Suprapubic skin (tissue), 4 donors: ENCODE data around the gene RAB40B. TPM values are rescaled to one million over a fixed set of nuclear protein-coding genes. Genes with fewer than 3 reads are reported as not detected.

ENCODE experiments used
- DNase-seq, 2 donors: peaks; one replicate each; pipeline ENCODE4 v3.0.0-alpha.2; 2019; ENCODE audit warnings: low spot score in 2 of 2
- H3K27ac ChIP-seq: fragments of 200-600 bp; sonication (generic); one replicate; pipeline ENCODE4 v1.5.1; 2019
- H3K27me3 ChIP-seq: fragments of 200-600 bp; sonication (generic); one replicate; pipeline ENCODE4 v1.5.1; 2019
- H3K36me3 ChIP-seq: fragments of 200-600 bp; sonication (generic); one replicate; pipeline ENCODE4 v1.5.1; 2019
- H3K4me1 ChIP-seq: fragments of 200-600 bp; sonication (generic); one replicate; pipeline ENCODE4 v1.5.1; 2019
- H3K4me3 ChIP-seq: fragments of 200-600 bp; sonication (generic); one replicate; pipeline ENCODE4 v1.5.1; 2019; ENCODE audit warnings: mild to moderate bottlenecking
- H3K9me3 ChIP-seq: fragments of 200-600 bp; sonication (generic); one replicate; pipeline ENCODE4 v1.5.1; 2019
- EP300 ChIP-seq: sonication (generic); formaldehyde crosslinking; IDR thresholded peaks from one replicate; pipeline ENCODE4 v1.6.1; 2017; ENCODE audit warnings: antibody characterized with exemption
- POLR2A ChIP-seq, 2 donors: fragments of 450-650 bp; IDR thresholded peaks; one replicate each; pipeline ENCODE4 v1.6.1; 2017; ENCODE audit warnings: antibody characterized with exemption in 2 of 2, mild to moderate bottlenecking in 2 of 2, moderate library complexity in 2 of 2
- POLR2AphosphoS5 ChIP-seq, 3 donors: sonication (generic); formaldehyde crosslinking; IDR thresholded peaks; one replicate each; pipeline ENCODE4 v1.6.1; 2017; ENCODE audit warnings: antibody characterized with exemption in 3 of 3
- WGBS: methylation state at CpG from one replicate; pipeline ENCODE4 v1.1.5; 2018; 5-methylcytosine and 5-hydroxymethylcytosine counted together
- total RNA-seq, 4 donors: library from RNA; depleted of rRNA; stranded (reverse); fragments of >200 nt; gene quantifications; one replicate each; pipeline ENCODE4 v1.1.0, GENCODE V29; 2016
- TF ChIP-seq, protein P1 (sequence below), 2 donors: fragments of 200-600 bp in 1 of 2; fragments of 450-650 bp in 1 of 2; sonication (generic) in 1 of 2; IDR thresholded peaks; one replicate each; pipeline ENCODE4 v1.5.1; 2016 to 2019; ENCODE audit warnings: antibody characterized with exemption in 2 of 2, mild to moderate bottlenecking in 1 of 2, moderate library complexity in 1 of 2

The RAB40B gene
- total RNA-seq, 4 donors from 2014 or later = 15.9 to 24.3 (median 21.6) TPM

DNA sequence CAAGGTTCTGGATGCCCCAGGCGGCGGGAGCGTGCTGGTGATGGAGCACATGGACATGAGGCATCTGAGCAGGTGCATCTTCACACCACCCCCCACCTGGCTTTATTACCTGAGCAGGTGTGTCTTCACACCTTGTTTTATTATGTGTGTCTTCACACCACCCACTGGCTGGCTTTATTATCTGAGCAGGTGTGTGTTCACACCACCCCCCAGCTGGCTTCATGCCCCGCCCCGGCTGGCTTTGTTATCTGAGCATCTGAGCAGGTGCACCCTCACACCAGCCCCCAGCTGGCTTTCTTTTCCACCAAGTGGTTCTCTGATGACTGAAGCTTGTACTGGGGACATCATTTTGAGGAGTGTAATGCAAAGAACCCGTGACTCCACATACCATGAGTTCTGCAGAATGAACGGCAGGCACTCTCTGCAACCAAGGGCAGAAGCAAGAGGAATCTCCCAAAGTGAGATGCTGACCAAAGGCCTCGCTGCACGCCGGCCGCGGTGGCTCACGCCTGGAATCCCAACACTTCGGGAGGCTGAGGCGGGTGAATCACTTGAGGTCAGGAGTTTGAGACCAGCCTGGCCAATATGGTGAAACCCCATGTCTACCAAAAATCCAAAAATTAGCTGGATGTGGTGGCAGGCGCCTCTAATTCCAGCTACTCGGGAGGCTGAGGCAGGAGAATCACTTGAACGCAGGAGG lies 20.6 kb upstream of the RAB40B start:
- Histone ChIP-seq H3K9me3 (no peaks in the 10 kb centered on the region), H3K4me3 (no peak overlapping the region), H3K27me3 (no peaks in the 10 kb centered on the region), H3K4me1 (peaks cover 20% of the 10 kb centered on the region), H3K36me3 (peaks cover 50% of the 10 kb centered on the region), H3K27ac (no peak overlapping the region)
- WGBS = 97% methylated on average over 13 of the region's 18 CpGs
- peak in 1 of 2 donors; percentile 60 for DNase-seq
- TF ChIP-seq, protein P1, sequence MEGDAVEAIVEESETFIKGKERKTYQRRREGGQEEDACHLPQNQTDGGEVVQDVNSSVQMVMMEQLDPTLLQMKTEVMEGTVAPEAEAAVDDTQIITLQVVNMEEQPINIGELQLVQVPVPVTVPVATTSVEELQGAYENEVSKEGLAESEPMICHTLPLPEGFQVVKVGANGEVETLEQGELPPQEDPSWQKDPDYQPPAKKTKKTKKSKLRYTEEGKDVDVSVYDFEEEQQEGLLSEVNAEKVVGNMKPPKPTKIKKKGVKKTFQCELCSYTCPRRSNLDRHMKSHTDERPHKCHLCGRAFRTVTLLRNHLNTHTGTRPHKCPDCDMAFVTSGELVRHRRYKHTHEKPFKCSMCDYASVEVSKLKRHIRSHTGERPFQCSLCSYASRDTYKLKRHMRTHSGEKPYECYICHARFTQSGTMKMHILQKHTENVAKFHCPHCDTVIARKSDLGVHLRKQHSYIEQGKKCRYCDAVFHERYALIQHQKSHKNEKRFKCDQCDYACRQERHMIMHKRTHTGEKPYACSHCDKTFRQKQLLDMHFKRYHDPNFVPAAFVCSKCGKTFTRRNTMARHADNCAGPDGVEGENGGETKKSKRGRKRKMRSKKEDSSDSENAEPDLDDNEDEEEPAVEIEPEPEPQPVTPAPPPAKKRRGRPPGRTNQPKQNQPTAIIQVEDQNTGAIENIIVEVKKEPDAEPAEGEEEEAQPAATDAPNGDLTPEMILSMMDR (IDR thresholded peaks at IDR 0.05) = no peak
- TF ChIP-seq POLR2A (IDR thresholded peaks at IDR 0.05) (no peak), EP300 (no peak), POLR2AphosphoS5 (IDR thresholded peaks at IDR 0.05) (no peak)

DNA sequence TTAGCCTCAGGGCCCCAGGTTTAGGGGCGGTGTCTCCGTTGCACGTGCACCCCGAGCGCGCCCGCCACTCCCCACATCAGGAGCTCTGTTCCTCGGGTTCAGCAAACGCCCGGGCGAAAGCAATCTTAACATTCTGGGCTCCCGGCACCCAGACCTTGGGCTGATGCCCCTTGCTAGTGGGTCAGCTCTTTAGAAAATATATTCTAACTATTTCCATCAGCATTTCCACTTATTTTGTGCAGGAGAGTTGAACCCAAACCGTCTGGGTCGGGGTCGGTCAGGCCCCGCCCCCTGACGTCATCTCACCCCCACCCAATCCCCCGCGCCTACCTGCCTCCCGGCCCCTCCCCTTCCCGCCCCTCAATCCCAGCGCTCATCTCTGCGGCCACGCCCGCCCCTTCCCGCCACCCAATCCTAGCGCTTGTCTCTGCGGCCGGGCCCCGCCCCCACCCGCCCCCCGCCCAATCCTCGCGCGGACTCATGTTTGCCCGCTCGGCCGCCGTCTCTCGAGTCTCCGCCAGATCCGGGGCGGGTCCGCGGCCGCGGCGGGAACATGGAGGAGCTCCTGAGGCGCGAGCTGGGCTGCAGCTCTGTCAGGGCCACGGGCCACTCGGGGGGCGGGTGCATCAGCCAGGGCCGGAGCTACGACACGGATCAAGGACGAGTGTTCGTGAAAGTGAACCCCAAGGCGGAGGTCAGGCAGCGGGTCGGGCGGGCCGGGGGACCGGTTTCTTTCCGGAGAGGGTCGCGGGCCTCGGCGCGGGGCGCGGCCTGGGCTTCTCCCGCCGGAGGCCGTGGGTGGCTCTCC lies 17.9 kb upstream of the RAB40B start, which contains the start of gene FN3KRP:
Gene FN3KRP, plus strand, starts transcription at position 504 of the 808 bp plus-strand sequence. Its CDS starts 50 bp downstream, at position 554.
- Histone ChIP-seq H3K27me3 (no peaks in the 10 kb centered on the region), H3K27ac (peak within 1 kb of the TSS; percentile 54), H3K36me3 (peaks cover 25% of the 10 kb centered on the region), H3K4me1 (peaks cover 20% of the 10 kb centered on the region), H3K9me3 (no peaks in the 10 kb centered on the region), H3K4me3 (peak within 1 kb of the TSS; percentile 89)
- no peak for TF ChIP-seq EP300
- TF ChIP-seq, protein P1 (IDR thresholded peaks at IDR 0.05) = no peak
- peak in 1 of 3 donors; percentile 28 for TF ChIP-seq POLR2AphosphoS5 (IDR thresholded peaks at IDR 0.05)
- TF ChIP-seq POLR2A (IDR thresholded peaks at IDR 0.05) = no peak
- DNase-seq = peak; percentile 96
- 0% methylated on average over 41 of the region's 75 CpGs for WGBS

DNA sequence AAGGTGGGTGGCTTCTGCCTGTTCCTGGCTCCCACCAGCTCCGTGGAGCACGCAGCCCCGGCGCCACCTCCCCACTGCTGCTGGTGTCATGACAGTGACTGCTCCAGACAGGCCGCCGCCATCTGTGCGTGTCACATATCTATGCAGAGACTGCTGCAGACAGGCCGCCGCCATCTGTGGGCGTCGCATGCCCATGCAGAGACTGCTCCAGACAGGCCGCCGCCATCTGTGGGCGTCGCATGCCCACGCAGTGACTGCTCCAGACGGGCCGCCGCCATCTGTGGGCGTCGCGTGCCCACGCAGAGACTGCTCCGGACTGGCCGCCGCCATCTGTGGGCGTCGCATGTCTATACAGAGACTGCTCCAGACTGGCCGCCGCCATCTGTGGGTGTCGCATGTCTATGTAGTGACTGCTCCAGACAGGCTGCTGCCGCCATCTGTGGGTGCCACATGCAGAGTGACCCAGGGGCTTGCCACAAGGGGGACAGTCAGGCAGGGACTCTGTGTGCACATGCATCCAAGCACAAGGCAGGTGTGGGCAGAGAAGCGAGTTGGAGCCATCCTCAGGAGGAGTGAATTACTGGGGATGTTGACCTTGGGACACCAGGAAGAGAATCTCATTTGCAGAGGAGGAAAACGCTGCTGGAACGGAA lies 14.7 kb upstream of the RAB40B start:
- Histone ChIP-seq H3K9me3 (no peaks in the 10 kb centered on the region), H3K4me3 (no peak overlapping the region), H3K27ac (no peak overlapping the region), H3K36me3 (no peaks in the 10 kb centered on the region), H3K27me3 (no peaks in the 10 kb centered on the region), H3K4me1 (peaks cover 17% of the 10 kb centered on the region)
- 86% methylated on average over 3 of the region's 35 CpGs for WGBS
- peak in 1 of 2 donors; percentile 78 for DNase-seq
- TF ChIP-seq POLR2AphosphoS5 (IDR thresholded peaks at IDR 0.05) (no peak), EP300 (no peak), POLR2A (IDR thresholded peaks at IDR 0.05) (no peak)
- TF ChIP-seq, protein P1 (IDR thresholded peaks at IDR 0.05) = no peak

DNA sequence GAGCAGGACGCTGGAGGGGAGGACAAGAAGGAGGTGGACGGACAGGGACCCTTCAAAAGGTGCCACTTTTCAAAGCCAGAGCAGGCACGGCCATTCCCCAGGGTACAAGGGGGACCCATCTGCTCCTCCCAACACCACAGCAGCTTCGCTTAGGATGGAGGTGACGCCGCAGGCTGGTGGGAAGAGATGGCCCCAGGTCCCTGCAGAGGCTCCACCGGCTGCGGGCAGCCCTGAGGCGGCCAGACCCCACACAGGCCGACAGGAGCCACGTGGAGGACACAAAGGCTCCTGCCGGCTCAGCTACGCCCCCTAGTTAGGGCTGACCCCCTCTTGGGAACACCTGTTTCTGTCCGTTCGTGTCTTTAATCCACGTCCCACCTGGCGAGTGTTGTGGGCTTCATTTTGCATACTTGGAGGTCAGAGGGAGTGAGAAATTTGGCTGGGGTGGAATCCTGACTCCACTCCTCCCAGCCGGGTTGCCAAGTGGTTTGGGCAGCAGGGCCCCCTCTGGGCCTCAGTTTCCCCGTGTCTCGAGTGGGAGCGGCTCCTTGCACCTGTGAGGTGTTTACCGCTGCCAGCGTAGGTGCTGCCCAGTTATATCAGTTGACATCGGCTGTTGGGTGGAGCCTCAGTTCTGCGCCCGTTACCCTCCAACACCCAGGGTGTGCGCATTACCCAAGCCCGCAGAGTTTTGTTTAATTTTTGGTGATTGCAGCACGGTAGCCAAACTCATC lies 12.2 kb upstream of the RAB40B start:
- Histone ChIP-seq H3K9me3 (no peaks in the 10 kb centered on the region), H3K36me3 (no peaks in the 10 kb centered on the region), H3K27ac (no peak overlapping the region), H3K4me3 (no peak overlapping the region), H3K27me3 (no peaks in the 10 kb centered on the region), H3K4me1 (peaks cover under 1% of the 10 kb centered on the region)
- DNase-seq = peak in 1 of 2 donors; percentile 72
- WGBS = 77% methylated on average over 25 of the region's 29 CpGs
- no peak for TF ChIP-seq POLR2AphosphoS5 (IDR thresholded peaks at IDR 0.05)
- TF ChIP-seq, protein P1 (IDR thresholded peaks at IDR 0.05) = no peak
